ENCODE data around the gene BCKDHA. TPM values are rescaled to one million over a fixed set of nuclear protein-coding genes. Genes with fewer than 3 reads are reported as not detected.

The BCKDHA gene
- total RNA-seq, 1 experiment from 2014 or later = 17.7 TPM

GRCh38 chr19:41350735-41351338 lies 46.8 kb upstream of the BCKDHA start:
- ChIA-PET RAD21 (ENCODE audit: low non-redundant PET in 1 of 2, low total read pairs in 2 of 2, uncharacterized antibody in 2 of 2, unreplicated experiment in 2 of 2) (no interaction called here), CTCF (interaction anchor here (1.4 to 5.6 kb wide), 3 partner anchors 14 to 87 kb away, joined by 3 to 54 read pairs (median 4); partner anchors contain the start of genes B9D2 and HNRNPUL1), POLR2A (interaction anchor here (0.9 kb wide), 1 partner anchor 15 kb away, joined by 4 read pairs; no protein-coding TSS in a partner anchor)
- TF ChIP-seq ZBTB33 (IDR thresholded peaks at IDR 0.05; ENCODE audit: extremely low read depth, insufficient replicate concordance, low read length) = no peak
- no peak for TF ChIP-seq POLR2AphosphoS5 (IDR thresholded peaks at IDR 0.05; ENCODE audit: low read depth, low read length)
- no peak for TF ChIP-seq POLR2A (IDR thresholded peaks at IDR 0.05; ENCODE audit: borderline replicate concordance, extremely low read depth, insufficient read depth, insufficient read length)
- TF ChIP-seq EZH2 (IDR thresholded peaks at IDR 0.05) = no peak
- no peak for TF ChIP-seq SRF (IDR thresholded peaks at IDR 0.05; ENCODE audit: low read depth)
- TF ChIP-seq YY1 (IDR thresholded peaks at IDR 0.05; ENCODE audit: extremely low read depth, insufficient replicate concordance, low read depth, low read length) = no peak
- no peak for TF ChIP-seq CBX3 (IDR thresholded peaks at IDR 0.05; ENCODE audit: low read depth)
- no peak for TF ChIP-seq ELF1 (IDR thresholded peaks at IDR 0.05; ENCODE audit: borderline replicate concordance, low read depth)
- TF ChIP-seq TCF7L2 (IDR thresholded peaks at IDR 0.05; ENCODE audit: borderline replicate concordance, extremely low read depth, insufficient read depth, insufficient read length) = no peak
- no peak for TF ChIP-seq ATF3 (IDR thresholded peaks at IDR 0.05)
- no peak for TF ChIP-seq SP1 (IDR thresholded peaks at IDR 0.05; ENCODE audit: low read depth)
- no peak for TF ChIP-seq EGR1 (IDR thresholded peaks at IDR 0.05; ENCODE audit: low read depth)
- no peak for TF ChIP-seq SIN3A (IDR thresholded peaks at IDR 0.05; ENCODE audit: low read depth)
- no peak for TF ChIP-seq RAD21 (IDR thresholded peaks at IDR 0.05; ENCODE audit: low read depth)
- TF ChIP-seq REST (IDR thresholded peaks at IDR 0.05; ENCODE audit: low read depth) = no peak
- TF ChIP-seq ZFX (IDR thresholded peaks at IDR 0.05) = no peak
- no TSS peak for BruUV-seq (replicated peaks)
- peak overlapping the region; percentile 79 to 87 for H3K4me3 ChIP-seq (replicated peaks in 1 of 2; ENCODE audit: low read depth in 1 of 2, low read length in 2 of 2)
- H3K4me1 ChIP-seq (ENCODE audit: control insufficient read depth in 1 of 2, insufficient read depth in 2 of 2, low read length in 2 of 2) = peaks cover 11 to 29% of the 10 kb centered on the region in 2 experiments; a peak in 3 of 4 replicates
- H3K9me2 ChIP-seq (ENCODE audit: insufficient read depth) = no peaks in the 10 kb centered on the region
- H3K4me2 ChIP-seq (ENCODE audit: low read length) = peak overlapping the region; percentile 95
- intact Hi-C loops (cut with micrococcal nuclease) = loop anchor here (2.0 kb wide), 1 partner anchor 40 kb away; the partner anchor contains the start of gene CCDC97
- H3K9ac ChIP-seq (ENCODE audit: low read length) = peak overlapping the region; percentile 83
- no peak overlapping the region for H2AFZ ChIP-seq (ENCODE audit: low read depth, low read length, poor library complexity, severe bottlenecking)
- no peak for DNase-seq (ENCODE audit: low read depth, low spot score)
- no peaks in the 10 kb centered on the region for H3K9me3 ChIP-seq (ENCODE audit: control insufficient read depth in 1 of 2, insufficient read depth in 1 of 2, low read depth in 1 of 2, low read length in 2 of 2)
- H4K20me1 ChIP-seq (ENCODE audit: insufficient read depth) = no peaks in the 10 kb centered on the region
- peaks cover 4 to 10% of the 10 kb centered on the region in 2 experiments; a peak in 3 of 4 replicates for H3K36me3 ChIP-seq (ENCODE audit: control insufficient read depth in 1 of 2, insufficient read depth in 2 of 2, low read length in 2 of 2)
- H3K27me3 ChIP-seq (ENCODE audit: insufficient read depth, low read length) = no peaks in the 10 kb centered on the region
- ATAC-seq = no peak
- peak overlapping the region; percentile 89; the same call in 1 of the 2 replicates for H3K27ac ChIP-seq (ENCODE audit: low read depth, low read length)
- H3K79me2 ChIP-seq (ENCODE audit: insufficient read depth, low read length) = peaks cover 42% of the 10 kb centered on the region

All from HCT116 (cell line).